ENCODE results near the gene WDR36.

DNA sequence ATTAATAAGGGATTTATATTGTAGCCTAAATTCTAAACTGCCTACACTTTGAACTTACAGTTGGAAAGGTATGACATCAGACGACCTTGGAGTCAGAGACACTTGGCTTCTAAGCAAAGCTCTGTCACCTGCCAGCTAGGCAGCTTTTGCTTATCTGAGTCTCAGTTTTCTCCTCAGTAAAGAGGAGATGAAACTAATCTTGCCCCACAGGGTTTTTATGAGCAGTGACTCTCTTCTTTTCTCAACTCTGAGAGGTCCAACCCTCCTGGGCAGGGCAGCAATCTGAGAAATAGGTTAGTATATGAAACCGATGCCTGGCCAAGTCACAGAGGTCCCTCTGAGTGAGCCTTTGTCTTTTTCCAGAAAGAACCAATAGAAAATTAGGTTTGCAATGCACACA, 53.9 kb downstream of the WDR36 start:
- TF ChIP-seq POLR2A (IDR thresholded peaks at IDR 0.05; ENCODE audit: low read depth, low read length) = no peak
- TF ChIP-seq SPI1 (IDR thresholded peaks at IDR 0.05; ENCODE audit: low read depth, low read length) = no peak
- TF ChIP-seq POLR2AphosphoS5 (IDR thresholded peaks at IDR 0.05; ENCODE audit: low read depth, low read length) = no peak
- TF ChIP-seq TAF1 (IDR thresholded peaks at IDR 0.05; ENCODE audit: low read depth, low read length) = no peak

Measured in GM12891 (cell line).